ENCODE data around the gene KCNQ1.

- TF ChIP-seq MXI1 (conservative IDR thresholded peaks at IDR 0.05; ENCODE audit: poor library complexity, severe bottlenecking) (no peak), REST (IDR thresholded peaks at IDR 0.05; ENCODE audit: borderline replicate concordance) (no peak), CTCF (IDR thresholded peaks at IDR 0.05; ENCODE audit: poor library complexity, severe bottlenecking) (no peak), EZH2 (IDR thresholded peaks at IDR 0.05; ENCODE audit: borderline replicate concordance, insufficient read depth, low read length, poor library complexity, severe bottlenecking) (no peak), EP300 (conservative IDR thresholded peaks at IDR 0.05; ENCODE audit: poor library complexity, severe bottlenecking) (no peak)
Observed at GRCh38 chr11:2432171-2432621, 12.6 kb upstream of the KCNQ1 start.

All from neural cell (in vitro differentiated cells).